GM19193 (cell line): Measurements from ENCODE around the gene FSTL3.

ENCODE experiments used
- POLR2A ChIP-seq: IDR thresholded peaks from 4 replicates; pipeline ENCODE4 v1.6.1; 2011; ENCODE audit not compliant: insufficient read depth, insufficient read length; ENCODE audit errors: extremely low read depth

The FSTL3 gene

DNA sequence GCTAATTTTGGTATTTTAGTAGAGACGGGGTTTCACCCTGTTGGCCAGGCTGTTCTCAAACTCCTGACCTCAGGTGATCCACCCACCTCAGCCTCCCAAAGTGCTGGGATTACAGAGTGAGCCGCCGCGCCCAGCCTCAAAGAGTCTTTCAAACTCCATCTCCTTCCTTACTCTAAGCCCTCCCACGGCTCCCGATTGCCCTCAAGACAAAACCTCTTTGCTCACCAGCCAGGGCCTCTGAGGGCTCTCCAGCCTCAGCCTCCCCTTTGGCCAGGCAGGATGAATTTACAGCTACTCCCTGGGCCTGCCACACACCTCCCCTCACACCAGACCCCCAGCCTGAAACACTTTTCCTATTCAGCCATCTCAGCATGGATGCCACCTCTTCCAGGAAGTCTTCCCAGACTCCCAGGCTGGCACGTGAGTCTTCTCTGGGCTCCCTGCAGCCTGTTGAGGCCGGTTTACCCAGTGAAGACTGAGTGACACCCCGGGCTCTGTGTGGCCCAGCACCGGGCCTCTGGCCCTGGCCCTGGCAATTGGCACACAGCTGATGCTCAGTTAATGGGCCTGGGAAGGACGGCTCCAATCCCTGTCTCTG, 11.5 kb downstream of the FSTL3 start:
- TF ChIP-seq POLR2A, result no peak

DNA sequence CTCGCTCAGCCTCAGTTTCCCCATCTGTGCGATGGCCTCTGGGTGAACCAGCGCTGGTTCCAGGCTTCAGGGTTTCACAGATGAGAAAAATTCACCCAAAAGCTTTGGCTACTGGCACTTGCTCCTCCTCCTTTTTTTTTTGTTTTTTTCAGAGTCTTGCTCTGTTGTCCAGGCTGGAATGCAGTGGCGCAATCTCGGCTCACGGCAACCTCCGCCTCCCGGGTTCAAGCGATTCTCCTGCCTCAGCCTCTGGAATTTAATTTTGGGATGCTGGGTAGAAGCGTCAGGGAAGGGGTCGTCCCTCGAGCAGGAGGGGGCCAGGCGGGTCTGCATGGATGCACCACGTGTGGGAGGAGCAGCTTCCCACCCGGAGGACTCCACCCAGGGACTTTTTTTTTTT, 12.0 kb downstream of the FSTL3 start:
- TF ChIP-seq POLR2A, result no peak

- no peak for TF ChIP-seq POLR2A
These were observed 12.8 kb downstream of the FSTL3 start for GRCh38 chr19:688992-689391.

DNA sequence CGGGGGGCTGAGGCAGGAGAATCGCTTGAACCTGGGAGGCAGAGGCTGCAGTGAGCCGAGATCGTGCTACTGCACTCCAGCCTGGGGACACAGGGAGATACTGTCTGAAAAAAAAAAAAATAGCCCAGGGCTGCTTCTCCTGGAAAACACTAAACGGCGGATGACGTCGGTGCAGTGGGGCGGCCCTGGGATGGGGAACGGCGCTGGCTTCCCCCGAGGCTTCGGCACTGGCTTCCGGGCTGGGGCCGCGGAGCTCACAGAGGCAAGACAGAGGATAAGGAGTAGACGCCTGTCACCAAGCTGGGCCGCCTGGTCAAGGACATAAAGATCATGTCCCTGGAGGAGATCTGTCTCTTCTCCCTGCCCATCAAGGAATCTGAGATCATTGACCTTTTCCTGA, 14.0 kb downstream of the FSTL3 start:
- TF ChIP-seq POLR2A, result no peak

DNA sequence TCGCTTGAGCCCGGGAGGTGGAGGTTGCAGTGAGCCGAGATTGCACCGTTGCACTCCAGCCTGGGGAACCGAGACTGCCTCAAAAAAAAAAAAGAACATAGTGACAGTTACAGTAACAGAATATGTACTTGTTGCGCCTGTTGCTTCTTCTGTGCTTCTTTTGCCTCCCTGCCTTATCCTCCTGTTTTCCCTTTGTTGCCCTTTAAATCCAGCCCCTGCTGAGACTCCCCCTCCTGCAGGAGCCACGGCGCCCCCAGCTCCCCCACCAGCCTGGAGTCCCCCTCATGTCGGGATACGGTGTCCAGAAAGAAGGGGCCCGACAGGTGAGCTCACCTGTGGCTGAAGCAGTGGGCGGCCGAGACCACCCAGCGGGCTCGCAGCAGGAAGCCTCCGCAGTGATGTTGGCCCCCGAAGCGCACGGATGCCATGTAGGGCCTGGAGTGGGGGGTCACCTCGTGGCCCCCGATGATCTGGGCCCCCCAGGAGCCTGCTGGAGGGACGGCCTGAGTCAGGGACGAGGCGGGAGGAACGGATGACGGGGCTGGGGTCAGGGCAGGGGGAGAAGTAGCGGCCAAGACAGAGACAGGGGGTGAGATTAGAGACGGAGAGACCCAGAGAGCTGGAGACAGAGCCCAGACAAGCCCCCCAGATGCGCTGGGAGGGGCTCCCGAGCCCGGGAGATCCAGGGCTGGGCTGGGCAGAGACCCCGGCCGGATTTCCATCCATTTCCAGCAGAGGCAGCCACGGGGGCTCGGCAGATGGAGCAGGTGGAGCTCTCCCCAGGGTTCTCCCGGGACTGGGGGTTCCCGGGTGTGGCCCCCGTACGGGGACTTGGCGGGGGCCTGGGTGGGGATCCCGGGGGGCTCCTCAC, 18.5 kb downstream of the FSTL3 start:
- no peak for TF ChIP-seq POLR2A

DNA sequence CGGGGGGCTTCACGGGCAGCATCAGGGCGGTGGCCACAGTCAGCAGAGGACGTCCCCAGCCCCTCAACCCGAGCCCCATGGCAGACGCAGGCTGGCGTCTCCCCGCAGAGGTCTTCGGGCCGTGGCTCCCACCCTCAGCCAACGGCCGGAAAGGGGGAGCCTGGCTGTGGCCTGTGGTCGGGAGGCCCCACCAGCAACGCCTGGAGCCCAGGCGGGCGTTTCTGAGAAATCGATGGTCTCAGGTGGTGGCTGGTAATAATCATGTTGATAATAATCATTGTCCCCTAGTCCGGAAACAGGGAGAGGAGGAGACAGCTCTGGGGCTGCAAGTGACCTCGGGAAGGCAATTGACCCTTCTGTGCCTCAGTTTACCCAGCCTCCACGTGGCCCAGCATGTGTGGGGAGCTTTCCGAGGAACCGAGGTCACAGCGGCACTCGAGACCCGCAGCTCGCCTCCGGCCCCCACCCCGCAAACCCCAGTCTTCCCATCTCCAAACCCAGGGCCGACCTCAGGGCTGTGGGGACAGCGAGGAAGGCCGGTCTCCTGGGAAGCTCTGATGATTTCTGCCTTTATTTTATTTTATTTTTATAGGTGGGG, 19.3 kb downstream of the FSTL3 start, which contains the start of gene PRSS57:
Gene PRSS57, minus strand, starts transcription at position 101 of the 598 bp plus-strand sequence. Its CDS starts 22 bp downstream, at position 79.
- no peak for TF ChIP-seq POLR2A

DNA sequence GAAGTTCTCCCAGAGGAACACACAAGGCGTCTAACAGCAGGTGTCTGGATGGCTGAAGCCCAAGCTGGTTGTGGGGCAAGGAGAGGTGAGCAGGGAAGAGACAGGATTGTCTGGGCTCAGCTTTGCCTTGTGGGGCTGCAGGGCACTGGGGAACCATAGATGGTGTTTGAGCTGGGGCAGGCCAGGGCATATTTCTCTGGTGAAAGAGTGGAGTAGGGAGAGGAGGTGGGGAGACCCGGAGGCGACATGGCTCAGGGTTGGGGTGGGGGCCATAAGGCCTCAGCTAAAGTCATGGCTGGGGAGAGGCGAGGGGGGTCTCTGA, 27.1 kb downstream of the FSTL3 start:
- TF ChIP-seq POLR2A, result no peak

DNA sequence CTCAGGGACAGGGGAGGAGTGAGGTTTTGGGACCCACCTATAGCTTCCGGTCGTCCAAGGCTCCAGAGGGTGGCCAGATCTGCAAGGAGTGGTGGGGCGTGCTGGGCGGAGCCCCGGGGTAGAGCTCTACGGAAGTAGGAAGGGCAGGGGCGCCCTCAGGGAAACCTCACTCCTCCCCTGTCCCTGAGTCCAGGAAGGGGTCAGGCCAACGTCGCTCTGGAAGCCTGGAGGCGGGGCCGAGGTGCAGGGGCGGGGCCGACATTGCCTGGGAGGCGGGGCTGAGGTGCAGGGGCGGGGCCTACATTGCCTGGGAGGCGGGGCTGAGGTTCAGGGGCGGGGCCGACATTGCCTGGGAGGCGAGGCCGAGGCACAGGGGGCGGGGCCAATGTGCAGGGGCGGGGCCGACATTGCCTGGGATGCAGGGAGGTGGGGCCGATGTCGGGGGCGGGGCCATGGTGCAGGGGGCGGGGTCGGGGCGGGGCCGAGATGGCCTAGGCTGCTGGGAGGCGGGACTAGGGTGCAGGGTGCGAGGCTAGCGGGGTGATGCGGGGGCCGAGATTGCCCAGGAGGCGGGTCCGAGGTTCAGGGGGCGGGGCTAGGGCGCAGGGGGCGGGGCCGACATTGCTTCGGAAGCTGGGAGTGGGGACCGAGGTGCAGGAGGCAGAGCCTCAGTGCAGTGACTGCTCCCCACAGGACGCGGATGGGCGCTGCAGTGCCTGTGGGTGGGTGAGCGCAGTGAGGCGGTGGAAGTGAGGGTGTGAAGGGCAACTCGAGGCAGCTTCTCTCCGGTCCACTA, 27.7 kb downstream of the FSTL3 start:
- no peak for TF ChIP-seq POLR2A

DNA sequence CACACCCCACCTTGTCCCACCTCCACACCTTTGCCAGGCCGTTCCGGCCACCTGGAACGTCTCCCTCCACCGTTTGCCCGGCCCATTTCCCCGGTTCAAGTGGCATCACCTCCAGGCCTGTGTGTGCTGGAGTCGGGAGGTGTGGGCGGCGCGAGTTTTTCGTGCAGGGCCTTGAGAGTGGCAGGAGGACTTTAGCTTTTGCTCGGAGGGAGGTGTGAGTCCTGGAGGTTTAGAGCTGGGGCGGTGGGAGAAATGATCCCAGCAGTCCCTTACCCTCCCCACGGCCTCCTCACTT, 28.2 kb downstream of the FSTL3 start:
- TF ChIP-seq POLR2A, result no peak

GRCh38 chr19:708154-709143, 32.3 kb downstream of the FSTL3 start, which contains the start of gene PALM:
PALM (plus strand) TSS chr19:708935; CDS start chr19:709147, 212 bp downstream.
- no peak for TF ChIP-seq POLR2A

DNA sequence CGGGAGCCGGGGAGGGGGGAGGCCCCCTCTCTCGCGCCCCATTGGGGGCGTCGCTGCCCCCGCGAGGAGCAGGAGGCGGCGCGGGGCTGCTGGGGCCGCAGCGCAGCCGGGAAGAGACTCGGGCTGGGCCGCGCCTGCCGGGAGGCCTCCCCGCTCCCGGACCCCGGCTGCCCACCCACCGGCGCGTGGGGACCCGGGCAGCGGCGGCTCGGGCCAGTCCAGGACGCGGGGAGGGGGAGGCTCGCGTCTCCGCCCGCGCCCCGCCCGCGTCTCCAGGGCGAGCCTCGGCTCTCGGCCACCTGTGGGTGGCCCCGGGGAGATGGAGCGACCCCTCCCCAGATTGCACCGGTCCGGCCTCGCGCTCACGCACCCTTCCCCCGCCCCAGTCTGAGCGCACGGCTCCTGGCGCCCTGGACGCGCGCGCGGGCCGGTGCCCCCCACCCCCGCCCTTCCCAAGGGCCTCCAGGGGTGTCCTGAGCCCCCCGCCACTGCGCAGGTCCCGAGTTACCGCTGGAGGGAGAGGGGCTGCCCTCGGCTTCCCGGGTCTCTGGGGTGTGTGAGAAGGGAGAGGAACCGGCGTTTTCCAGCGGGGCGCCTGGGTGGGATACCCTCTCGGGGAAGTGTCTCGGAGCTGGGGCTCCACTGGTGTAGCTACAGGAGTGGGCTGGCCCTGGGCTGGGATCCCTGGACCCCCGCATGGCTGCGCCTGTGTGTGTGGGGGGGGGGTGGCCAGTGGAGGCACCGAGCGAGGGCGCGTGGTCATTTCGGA, 33.2 kb downstream of the FSTL3 start:
- no peak for TF ChIP-seq POLR2A

DNA sequence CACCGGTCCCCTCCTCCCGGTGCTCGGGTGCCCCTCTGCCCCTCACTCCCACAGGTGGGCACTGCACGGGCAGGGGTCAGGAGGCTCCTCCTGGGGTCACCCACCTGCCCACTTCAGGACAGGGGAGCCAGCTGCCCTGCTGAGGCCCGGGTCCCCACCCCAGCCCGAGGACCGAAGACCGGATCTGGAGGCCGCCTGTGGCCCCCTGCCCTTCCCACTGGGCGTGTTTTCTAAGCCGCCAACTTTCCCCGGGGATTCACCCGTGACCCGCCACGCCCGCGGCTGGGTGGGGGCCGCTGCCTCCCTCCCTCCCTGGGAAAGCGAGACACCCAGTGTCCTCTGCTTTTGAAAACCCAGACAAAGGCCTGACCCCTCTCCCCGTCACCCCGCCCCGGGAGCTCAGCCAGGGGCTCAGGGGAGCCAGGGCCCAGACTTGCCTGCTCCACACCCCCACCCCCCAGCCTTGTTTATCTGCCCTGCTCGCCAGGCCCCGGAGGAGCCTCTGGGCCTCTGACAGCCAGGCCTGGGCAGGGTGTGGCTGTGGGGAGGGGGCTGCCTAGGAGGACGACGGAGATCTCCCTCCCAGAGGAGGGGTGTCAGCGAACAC, 33.9 kb downstream of the FSTL3 start:
- TF ChIP-seq POLR2A, result no peak

GRCh38 chr19:710767-711166, 34.6 kb downstream of the FSTL3 start:
- no peak for TF ChIP-seq POLR2A
